Right cardiac atrium (tissue), 5 donors: ENCODE measurements around the gene STAG2. TPM values are rescaled to one million over a fixed set of nuclear protein-coding genes. Genes with fewer than 3 reads are reported as not detected.
"Not testable (repeated sequence)": the region's sequence is repeated elsewhere in the genome, so short reads cannot be mapped to it uniquely, and the experiment has no call there.

Source experiments
- ATAC-seq, 2 donors: fragments of 200-7000 bp; cut with Tn5 transposase; one replicate each; pipeline versions ENCODE4 v1.8.0 to v1.9.1; 2020; ENCODE audit warnings: moderate library complexity in 2 of 2, mild to moderate bottlenecking in 1 of 2
- DNase-seq, 3 donors: peaks; one replicate each; pipeline ENCODE4 v3.0.0-alpha.2; 2020
- H3K27ac ChIP-seq: one replicate; pipeline ENCODE4 v1.5.1; 2013; ENCODE audit warnings: mild to moderate bottlenecking, low read length, control low read depth, moderate library complexity
- H3K27me3 ChIP-seq: one replicate; pipeline ENCODE4 v1.6.1; 2013; ENCODE audit not compliant: control insufficient read depth, insufficient read depth
- H3K4me1 ChIP-seq: one replicate; pipeline ENCODE4 v1.6.1; 2013; ENCODE audit warnings: low read length; ENCODE audit not compliant: control insufficient read depth, insufficient read depth
- H3K4me3 ChIP-seq: one replicate; pipeline ENCODE4 v1.5.1; 2013; ENCODE audit warnings: low read length, control low read depth
- H3K9me3 ChIP-seq: one replicate; pipeline ENCODE4 v1.6.1; 2013; ENCODE audit warnings: low read length; ENCODE audit not compliant: control insufficient read depth
- WGBS: extraction: QIAGEN DNeasy Blood & Tissue Kit; methylation state at CpG from one replicate; pipeline ENCODE4 v1.1.7; 2013; 5-methylcytosine and 5-hydroxymethylcytosine counted together
- intact Hi-C, 4 donors: fragments of 100-400 bp; cut with DNase I; formaldehyde crosslinking; loops; one replicate each; pipeline versions ENCODE4 v1.11.0 to v1.14.0; 2022 to 2023
- polyA plus RNA-seq: library from polyadenylated mRNA; stranded (reverse); fragments of 200-250 nt; gene quantifications from one replicate; pipeline ENCODE4 v1.2.3, GENCODE V29; 2013
- total RNA-seq, 4 donors: library from RNA; stranded (reverse); fragmentation: NEBNext Ultra II Directional; extraction: Animal tissue kit (Norgen Biotek cat#: 25700); gene quantifications; one replicate each; pipeline ENCODE4 v1.2.1, GENCODE V29; 2021
- donor health status: healthy with polysubstance abuse.
- donor health status: DM: no; HTN: yes; CAD: no.
- donor health status: DM: no; HTN: no; CAD: no.
- donor health status: DM: no; HTN: yes; CAD: no; lungs with severe emphysema.
- donor health status: DM: yes; HTN: yes; CAD: no.

Gene STAG2
- total and polyA plus RNA-seq, 5 donors = 11.9 to 43.4 (median 38.0) TPM

DNA sequence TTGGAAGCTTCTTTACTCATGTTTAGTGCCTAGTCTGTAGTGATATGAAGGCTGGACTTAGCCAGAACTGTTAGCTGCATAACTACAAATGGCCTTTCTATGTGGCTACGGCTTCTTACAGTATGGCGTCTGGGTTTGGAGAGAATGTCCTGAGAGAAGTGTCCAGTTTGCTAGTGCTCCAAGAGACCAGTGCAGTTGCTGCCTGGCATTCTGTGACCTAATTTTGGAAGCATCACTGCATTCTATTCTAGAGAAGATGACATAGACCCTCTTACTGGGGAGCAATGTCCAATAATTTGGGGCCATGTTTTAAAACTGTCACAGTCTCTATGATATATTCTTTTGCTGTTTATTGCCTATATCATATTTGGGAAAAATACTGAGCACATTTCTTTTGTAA, 74.2 kb downstream of the STAG2 start:
- intact Hi-C loops = no loop called here
- DNase-seq = no peak
- no peak for ATAC-seq
- no peaks in the 10 kb centered on the region for H3K4me1 ChIP-seq
- no peaks in the 10 kb centered on the region for H3K9me3 ChIP-seq
- H3K27me3 ChIP-seq = no peaks in the 10 kb centered on the region
- H3K4me3 ChIP-seq = no peak overlapping the region
- H3K27ac ChIP-seq = no peak overlapping the region
- 80% methylated on average over 2 of the region's 2 CpGs for WGBS

DNA sequence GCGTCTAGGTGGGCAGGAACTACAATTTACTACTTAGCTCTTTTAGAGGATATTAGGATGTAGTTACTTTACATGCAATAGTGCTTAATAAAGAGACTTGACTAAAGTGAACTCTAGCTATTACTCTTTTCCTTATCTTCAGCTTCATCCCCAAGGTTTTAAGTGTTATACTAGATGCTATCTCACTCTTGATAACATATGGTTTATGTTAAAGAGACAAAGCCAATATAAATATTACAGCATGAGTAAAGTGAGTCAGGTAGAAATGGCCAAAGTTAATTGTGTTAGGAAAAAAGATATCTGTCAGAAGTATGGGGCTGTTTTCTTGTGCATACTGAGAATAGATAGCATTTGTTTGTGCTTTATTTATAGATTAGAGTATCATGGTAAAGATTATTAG, 80.5 kb downstream of the STAG2 start:
- ATAC-seq (no peak), DNase-seq (no peak)
- no peaks in the 10 kb centered on the region for H3K4me1 ChIP-seq
- no peak overlapping the region for H3K27ac ChIP-seq
- no peaks in the 10 kb centered on the region for H3K9me3 ChIP-seq
- no peak overlapping the region for H3K4me3 ChIP-seq
- intact Hi-C loops = no loop called here
- WGBS = 73% methylated on average over 1 of the region's 1 CpG
- no peaks in the 10 kb centered on the region for H3K27me3 ChIP-seq

DNA sequence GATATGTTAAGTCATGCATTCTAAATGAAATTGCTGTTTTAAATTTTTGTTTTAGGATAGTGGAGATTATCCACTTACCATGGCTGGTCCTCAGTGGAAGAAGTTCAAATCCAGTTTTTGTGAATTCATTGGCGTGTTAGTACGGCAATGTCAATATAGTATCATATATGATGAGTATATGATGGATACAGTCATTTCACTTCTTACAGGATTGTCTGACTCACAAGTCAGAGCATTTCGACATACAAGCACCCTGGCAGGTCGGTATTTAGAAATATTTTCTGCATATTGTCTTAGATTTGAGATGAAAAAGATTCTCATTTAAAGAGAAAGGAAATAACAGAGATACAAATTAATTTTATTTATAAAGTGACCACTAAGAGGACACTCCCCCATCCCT, 83.6 kb downstream of the STAG2 start:
- ATAC-seq (no peak), DNase-seq (no peak)
- WGBS = 92% methylated on average over 4 of the region's 4 CpGs
- Histone ChIP-seq H3K27me3 (no peaks in the 10 kb centered on the region), H3K27ac (no peak overlapping the region), H3K4me3 (no peak overlapping the region), H3K9me3 (no peaks in the 10 kb centered on the region), H3K4me1 (no peaks in the 10 kb centered on the region)
- intact Hi-C loops = no loop called here

DNA sequence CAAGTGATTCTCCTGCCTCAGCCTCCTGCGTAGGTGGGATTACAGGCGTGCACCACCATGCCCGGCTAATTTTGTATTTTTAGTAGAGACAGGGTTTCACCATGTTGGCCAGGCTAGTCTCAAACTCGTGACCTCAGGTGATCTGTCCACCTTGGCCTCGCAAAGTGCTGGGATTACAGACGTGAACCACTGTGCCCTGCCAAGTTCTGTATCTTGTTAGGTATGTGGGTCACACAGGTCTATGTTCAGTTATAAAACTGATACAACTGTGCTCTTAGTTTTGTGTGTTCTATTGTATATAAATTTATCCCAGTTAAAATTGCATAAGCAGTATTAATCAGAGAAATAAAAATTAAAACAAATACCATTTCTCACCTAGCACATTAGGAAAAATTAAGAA, 122.9 kb downstream of the STAG2 start:
- ATAC-seq, H3K4me3 ChIP-seq, intact Hi-C loops, H3K9me3 ChIP-seq, H3K4me1 ChIP-seq, H3K27me3 ChIP-seq, H3K27ac ChIP-seq, DNase-seq: not testable (repeated sequence)
- WGBS = 71% methylated on average over 6 of the region's 6 CpGs

DNA sequence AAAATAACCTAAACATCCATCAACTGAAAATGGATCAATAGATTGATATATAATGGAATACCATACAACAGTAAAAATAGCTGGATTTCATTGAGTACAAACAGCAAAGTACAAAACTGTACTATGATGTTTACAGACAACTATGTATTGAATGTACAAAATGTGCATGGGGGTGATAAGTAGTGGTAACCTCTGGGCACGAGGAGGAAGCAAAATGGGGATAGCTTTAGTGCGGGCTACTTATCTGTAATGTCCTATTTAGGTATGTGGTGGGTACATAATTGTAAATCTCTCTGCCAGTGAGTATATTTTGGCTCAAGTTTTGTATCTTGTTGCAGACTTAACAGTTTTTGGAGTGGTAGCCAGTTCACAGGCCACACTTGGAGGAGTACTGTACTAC, 123.6 kb downstream of the STAG2 start:
- WGBS = 65% methylated on average over 2 of the region's 2 CpGs
- no peaks in the 10 kb centered on the region for H3K27me3 ChIP-seq
- no peaks in the 10 kb centered on the region for H3K4me1 ChIP-seq
- intact Hi-C loops = no loop called here
- no peak for ATAC-seq
- H3K9me3 ChIP-seq = no peaks in the 10 kb centered on the region
- H3K4me3 ChIP-seq = no peak overlapping the region
- peak in 1 of 3 donors; percentile 7 for DNase-seq
- H3K27ac ChIP-seq = no peak overlapping the region

DNA sequence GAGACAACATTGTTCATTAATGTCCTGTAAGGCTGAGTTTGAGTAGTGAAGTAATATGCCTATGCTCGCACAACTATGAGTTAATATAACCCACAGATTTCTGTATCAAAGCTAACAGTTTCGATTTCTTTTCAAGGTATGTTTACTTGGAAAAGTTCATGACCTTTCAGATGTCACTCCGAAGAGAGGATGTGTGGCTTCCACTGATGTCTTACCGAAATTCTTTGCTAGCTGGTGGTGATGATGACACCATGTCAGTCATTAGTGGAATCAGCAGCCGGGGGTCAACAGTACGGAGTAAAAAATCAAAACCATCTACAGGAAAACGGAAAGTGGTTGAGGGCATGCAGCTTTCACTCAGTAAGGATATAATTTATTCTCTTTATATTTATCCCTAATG, 124.9 kb downstream of the STAG2 start:
- Histone ChIP-seq H3K9me3 (no peaks in the 10 kb centered on the region), H3K4me3 (no peak overlapping the region), H3K27ac (no peak overlapping the region), H3K4me1 (no peaks in the 10 kb centered on the region), H3K27me3 (no peaks in the 10 kb centered on the region)
- ATAC-seq (no peak), DNase-seq (no peak)
- intact Hi-C loops = no loop called here
- 49% methylated on average over 7 of the region's 7 CpGs for WGBS

DNA sequence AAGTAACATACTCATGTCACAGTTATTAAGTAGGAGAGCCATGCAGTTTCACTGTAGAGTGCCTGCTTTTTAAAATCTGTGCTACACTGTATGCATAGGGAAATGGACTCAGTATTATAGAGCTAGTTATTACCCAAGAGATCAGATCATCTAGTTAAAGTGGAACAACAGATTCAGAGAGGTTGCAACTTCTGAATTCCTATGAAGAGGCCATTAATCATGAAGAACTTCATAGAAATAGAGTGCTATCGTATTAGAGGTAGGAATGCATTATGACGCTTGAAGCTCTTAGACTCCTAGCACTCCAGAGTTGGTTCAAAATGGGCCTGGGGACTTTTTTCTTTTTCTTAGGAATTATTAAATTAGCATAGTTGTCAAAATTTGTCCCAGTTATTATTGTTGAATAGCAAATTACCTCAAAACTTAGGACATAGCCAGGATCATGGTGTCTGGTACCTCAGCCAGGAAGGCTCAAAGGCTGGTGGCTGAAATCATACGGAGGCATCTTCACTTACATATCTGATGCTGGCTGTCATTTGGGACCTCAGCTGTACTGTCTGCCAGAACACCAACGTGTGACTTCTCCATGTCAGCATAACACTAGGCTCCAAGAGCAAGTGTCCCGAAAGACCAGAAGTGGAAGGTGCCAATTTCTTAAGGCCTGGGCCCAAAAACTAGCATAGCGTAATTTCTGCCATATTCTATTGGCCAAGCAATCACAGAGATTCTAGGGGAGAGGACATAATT, 125.7 kb downstream of the STAG2 start:
- no peak overlapping the region for H3K27ac ChIP-seq
- WGBS = 51% methylated on average over 6 of the region's 6 CpGs
- H3K27me3 ChIP-seq = no peaks in the 10 kb centered on the region
- no peak overlapping the region for H3K4me3 ChIP-seq
- DNase-seq (no peak), ATAC-seq (peak in 1 of 2 donors; percentile 40)
- H3K9me3 ChIP-seq = no peaks in the 10 kb centered on the region
- no peaks in the 10 kb centered on the region for H3K4me1 ChIP-seq
- intact Hi-C loops = no loop called here

DNA sequence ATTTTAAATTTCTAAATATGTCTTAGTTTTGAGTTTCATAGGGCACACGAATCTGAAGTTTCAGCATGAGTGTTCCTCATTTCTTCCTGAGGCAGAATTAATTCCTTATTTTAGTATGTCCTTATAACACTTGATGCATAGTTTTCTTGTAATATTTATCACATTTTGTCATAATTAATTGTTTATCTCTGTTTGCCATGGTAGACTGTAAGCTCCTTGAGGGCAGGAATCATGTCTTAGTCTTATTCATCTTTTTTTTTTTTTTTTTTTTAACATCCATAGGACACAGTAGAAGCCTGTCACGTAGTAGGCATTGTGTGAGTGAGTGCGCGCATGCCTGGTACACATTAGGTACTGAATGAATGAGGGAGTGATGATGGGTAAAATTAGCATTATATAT, 131.7 kb downstream of the STAG2 start:
- no peak overlapping the region for H3K27ac ChIP-seq
- ATAC-seq = no peak
- H3K9me3 ChIP-seq = no peaks in the 10 kb centered on the region
- 98% methylated on average over 4 of the region's 4 CpGs for WGBS
- no peaks in the 10 kb centered on the region for H3K4me1 ChIP-seq
- H3K4me3 ChIP-seq = no peak overlapping the region
- DNase-seq = no peak
- H3K27me3 ChIP-seq = no peaks in the 10 kb centered on the region
- intact Hi-C loops = no loop called here

DNA sequence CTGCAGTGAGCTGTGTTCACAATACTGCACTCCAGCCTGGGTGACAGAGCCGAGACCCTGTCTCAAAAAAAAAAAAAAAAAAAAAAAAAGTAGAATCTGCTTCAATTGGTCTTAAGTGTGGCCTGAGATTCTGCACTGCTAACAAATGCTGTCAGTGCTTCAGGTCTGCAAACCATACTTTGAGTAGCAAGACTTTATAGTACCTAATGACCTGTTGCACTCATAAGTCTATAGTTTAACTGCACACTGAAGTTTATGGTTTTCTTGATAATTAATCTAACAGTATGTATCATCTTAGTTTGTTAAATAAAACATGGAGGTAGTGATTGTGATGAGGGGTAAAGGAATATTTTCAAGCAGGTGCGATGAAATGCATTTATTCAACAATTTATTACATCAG, 135.6 kb downstream of the STAG2 start:
- Histone ChIP-seq H3K27ac (no peak overlapping the region), H3K9me3 (no peaks in the 10 kb centered on the region), H3K4me3 (no peak overlapping the region), H3K4me1 (no peaks in the 10 kb centered on the region), H3K27me3 (no peaks in the 10 kb centered on the region)
- no peak for ATAC-seq
- no peak for DNase-seq
- WGBS = 78% methylated on average over 2 of the region's 2 CpGs
- intact Hi-C loops = no loop called here

DNA sequence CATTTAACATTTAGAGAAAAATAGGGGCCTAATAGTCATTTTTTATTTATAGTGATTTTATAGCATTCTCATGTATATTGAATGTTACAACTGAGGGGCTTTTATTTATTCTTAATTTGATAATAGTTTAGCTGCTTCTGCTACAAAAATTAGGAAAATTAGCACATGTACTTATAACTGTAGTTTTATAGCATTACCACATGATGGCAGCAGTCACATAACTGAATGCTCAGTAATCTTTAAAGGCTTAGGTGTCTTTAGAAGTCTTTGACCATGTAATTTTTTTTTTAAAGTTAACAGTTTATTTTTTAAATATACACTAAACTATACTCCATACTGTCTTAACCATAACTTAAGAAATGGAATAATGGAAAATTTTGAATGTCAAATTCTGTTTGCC, 136.6 kb downstream of the STAG2 start:
- DNase-seq (no peak), ATAC-seq (no peak)
- Histone ChIP-seq H3K27me3 (no peaks in the 10 kb centered on the region), H3K4me1 (no peaks in the 10 kb centered on the region), H3K4me3 (no peak overlapping the region), H3K9me3 (no peaks in the 10 kb centered on the region), H3K27ac (no peak overlapping the region)
- intact Hi-C loops = no loop called here

DNA sequence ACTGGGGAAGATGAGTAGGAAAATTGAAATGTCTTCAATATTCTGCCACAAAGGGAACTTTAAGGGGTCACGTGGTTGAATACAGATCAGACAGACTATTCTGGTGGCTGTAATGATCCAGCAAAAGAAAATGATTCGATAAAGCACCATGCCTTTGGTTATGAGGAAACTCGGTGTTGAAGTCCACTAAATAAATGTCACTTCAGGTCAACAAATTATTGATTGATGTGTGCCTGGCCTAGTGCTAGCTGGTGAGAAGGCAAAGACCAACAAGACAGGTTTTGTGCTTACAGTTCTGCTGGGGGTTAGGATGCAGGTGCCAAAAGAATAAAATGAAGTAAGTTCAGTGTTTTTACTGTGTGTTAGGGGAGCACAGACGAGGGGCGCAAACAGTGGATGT, 142.5 kb downstream of the STAG2 start:
- H3K27ac ChIP-seq = no peak overlapping the region
- 99% methylated on average over 5 of the region's 5 CpGs for WGBS
- intact Hi-C loops = no loop called here

DNA sequence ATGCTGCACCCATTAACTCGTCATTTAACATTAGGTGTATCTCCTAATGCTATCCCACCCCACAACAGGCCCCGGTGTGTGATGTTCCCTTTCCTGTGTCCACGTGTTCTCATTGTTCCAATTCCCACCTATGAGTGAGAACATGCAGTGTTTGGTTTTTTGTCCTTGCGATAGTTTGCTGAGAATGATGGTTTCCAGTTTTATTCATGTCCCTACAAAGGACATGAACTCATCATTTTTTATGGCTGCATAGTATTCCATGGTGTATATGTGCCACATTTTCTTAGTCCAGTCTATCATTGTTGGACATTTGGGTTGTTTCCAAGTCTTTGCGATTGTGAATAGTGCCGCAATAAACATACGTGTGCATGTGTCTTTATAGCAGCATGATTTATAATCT, 143.0 kb downstream of the STAG2 start:
- H3K9me3 ChIP-seq, DNase-seq, H3K27me3 ChIP-seq, intact Hi-C loops, H3K4me1 ChIP-seq, ATAC-seq, H3K4me3 ChIP-seq, H3K27ac ChIP-seq: not testable (repeated sequence)
- WGBS = over 99% methylated on average over 7 of the region's 7 CpGs

More for the DNA sequence above, 142.5 kb downstream of the STAG2 start:
- Histone ChIP-seq H3K9me3 (no peaks in the 10 kb centered on the region), H3K27me3 (no peaks in the 10 kb centered on the region), H3K4me1 (no peaks in the 10 kb centered on the region), H3K4me3 (no peak overlapping the region)
- DNase-seq (no peak), ATAC-seq (no peak)
